B cell (primary cell): ENCODE data around the gene ZNG1B. TPM values are rescaled to one million over a fixed set of nuclear protein-coding genes. Genes with fewer than 3 reads are reported as not detected.
"Not testable (repeated sequence)": the region's sequence is repeated elsewhere in the genome, so short reads cannot be mapped to it uniquely, and the experiment has no call there.

Experiments
- ATAC-seq: fragments of 200-7000 bp; cut with Tn5 transposase; one replicate; pipeline ENCODE4 v1.10.0; 2021; ENCODE audit warnings: low read depth, mild to moderate bottlenecking, moderate number of reproducible peaks, moderate library complexity
- CTCF ChIA-PET: fragments of 350-600 bp; sonication (Branson Sonifier 250); formaldehyde crosslinking; loops from one replicate; lab custom pipeline; 2021; ENCODE audit warnings: antibody characterized with exemption, inconsistent platforms; lab: Charles Lee
- POLR2A ChIA-PET: fragments of 350-600 bp; sonication (Branson Sonifier 250); formaldehyde crosslinking; loops from one replicate; lab custom pipeline; 2021; ENCODE audit warnings: antibody characterized with exemption; lab: Charles Lee
- DNase-seq: peaks from one replicate; pipeline ENCODE4 v3.0.0; 2013
- H2AFZ ChIP-seq: 2 replicates; pipeline ENCODE4 v1.6.1; 2012; ENCODE audit warnings: mild to moderate bottlenecking, low read depth, low read length; ENCODE audit not compliant: insufficient read depth, poor library complexity, severe bottlenecking
- H3K27ac ChIP-seq, 2 donors: 1 replicate in 1 of 2; 2 replicates in 1 of 2; pipeline ENCODE4 v1.5.1; 2012 to 2013; ENCODE audit warnings: low read length in 2 of 2, mild to moderate bottlenecking in 2 of 2, moderate library complexity in 1 of 2
- H3K27me3 ChIP-seq, 4 experiments: fragments of 200-600 bp in 1 of 4; sonication (generic) in 1 of 4; replicated peaks in 1 of 4; 1 replicate in 2 of 4; 2 replicates in 2 of 4; pipeline versions ENCODE4 v1.6.1 to v1.7.0; 2013 to 2016; ENCODE audit warnings: low read length in 3 of 4, mild to moderate bottlenecking in 2 of 4, mixed read lengths in 1 of 4, moderate library complexity in 1 of 4; ENCODE audit not compliant: insufficient read depth in 4 of 4, control insufficient read depth in 3 of 4; ENCODE audit errors: control extremely low read depth in 1 of 4
- H3K36me3 ChIP-seq, 2 experiments: replicated peaks in 1 of 2; 1 replicate in 1 of 2; 2 replicates in 1 of 2; pipeline versions ENCODE4 v1.6.1 to v1.7.1; 2013; ENCODE audit warnings: low read length in 1 of 2; ENCODE audit not compliant: insufficient read depth in 2 of 2, control insufficient read depth in 1 of 2; ENCODE audit errors: control extremely low read depth in 1 of 2, extremely low read depth in 1 of 2
- H3K4me1 ChIP-seq, 2 donors: fragments of 200-600 bp in 1 of 2; sonication (generic) in 1 of 2; 1 replicate in 1 of 2; 2 replicates in 1 of 2; pipeline versions ENCODE4 v1.5.1 to v1.6.1; 2013 to 2017; ENCODE audit warnings: low read length in 2 of 2; ENCODE audit not compliant: control insufficient read depth in 2 of 2, insufficient read depth in 2 of 2
- H3K4me2 ChIP-seq: replicated peaks from 2 replicates; pipeline ENCODE3; 2012; ENCODE audit warnings: mild to moderate bottlenecking, low read depth, low read length; ENCODE audit not compliant: poor library complexity, severe bottlenecking
- H3K4me3 ChIP-seq, 5 experiments: fragments of 200-600 bp in 1 of 5; sonication (generic) in 1 of 5; 1 replicate in 3 of 5; 2 replicates in 2 of 5; pipeline versions ENCODE4 v1.5.1 to v1.7.0; 2011 to 2016; ENCODE audit warnings: low read length in 4 of 5, mild to moderate bottlenecking in 4 of 5, low read depth in 2 of 5, control low read depth in 1 of 5, moderate library complexity in 1 of 5; ENCODE audit not compliant: insufficient read depth in 1 of 5; ENCODE audit errors: control extremely low read depth in 1 of 5, extremely low read depth in 1 of 5
- H3K79me2 ChIP-seq: fragments of 200-600 bp; sonication (generic); one replicate; pipeline ENCODE4 v1.6.0; 2016; ENCODE audit warnings: low read length; ENCODE audit not compliant: control insufficient read depth, insufficient read depth
- H3K9ac ChIP-seq: fragments of 200-600 bp; sonication (generic); 2 replicates; pipeline ENCODE4 v1.6.1; 2017; ENCODE audit warnings: mild to moderate bottlenecking, low read length, moderate library complexity
- H3K9me3 ChIP-seq, 3 donors: one replicate each; pipeline versions ENCODE4 v1.6.1 to v1.7.1; 2013; ENCODE audit warnings: low read length in 2 of 3; ENCODE audit not compliant: control insufficient read depth in 2 of 3, insufficient read depth in 1 of 3; ENCODE audit errors: control extremely low read depth in 1 of 3
- H4K20me1 ChIP-seq: 2 replicates; pipeline ENCODE4 v1.6.0; 2012; ENCODE audit warnings: mild to moderate bottlenecking, low read length; ENCODE audit not compliant: insufficient read depth, control insufficient read depth, poor library complexity, severe bottlenecking
- H3K27ac Mint-ChIP-seq: one replicate; pipeline ENCODE4 v1.8.0; 2021; ENCODE audit warnings: mixed read lengths
- H3K27me3 Mint-ChIP-seq: one replicate; pipeline ENCODE4 v1.8.0; 2021; ENCODE audit warnings: mixed read lengths
- H3K4me1 Mint-ChIP-seq: one replicate; pipeline ENCODE4 v1.8.0; 2021; ENCODE audit warnings: mixed read lengths
- H3K4me3 Mint-ChIP-seq: one replicate; pipeline ENCODE4 v1.8.0; 2021; ENCODE audit warnings: mixed read lengths
- H3K9me3 Mint-ChIP-seq: one replicate; pipeline ENCODE4 v1.8.0; 2022; ENCODE audit warnings: mixed read lengths; ENCODE audit not compliant: insufficient read depth
- whole genome bisulfite sequencing: methylation state at CpG from one replicate; pipeline ENCODE4 v1.1.5; 2013; ENCODE audit warnings: missing lambda C conversion rate; ENCODE audit not compliant: insufficient coverage; 5-methylcytosine and 5-hydroxymethylcytosine counted together
- intact Hi-C: fragments of 100-400 bp; cut with micrococcal nuclease; formaldehyde crosslinking; loops from one replicate; pipeline ENCODE4 v1.10.0; 2022
- polyA plus RNA-seq: library from polyadenylated mRNA; depleted of rRNA; stranded (reverse); fragments of >200 nt; gene quantifications from 2 replicates; pipeline ENCODE4 v1.2.3, GENCODE V29; 2012
- total RNA-seq, 2 donors: library from RNA; stranded (reverse); fragments of 120-200 nt in 1 of 2; gene quantifications; 1 replicate in 1 of 2; 2 replicates in 1 of 2; pipeline versions ENCODE4 v1.2.3 to v1.2.4, GENCODE V29; 2013 to 2022

The ZNG1B gene
- total and polyA plus RNA-seq, 2 donors (not counting 1 experiment from before 2014, with no cell fraction given) = 24.5 to 46.8 TPM

DNA sequence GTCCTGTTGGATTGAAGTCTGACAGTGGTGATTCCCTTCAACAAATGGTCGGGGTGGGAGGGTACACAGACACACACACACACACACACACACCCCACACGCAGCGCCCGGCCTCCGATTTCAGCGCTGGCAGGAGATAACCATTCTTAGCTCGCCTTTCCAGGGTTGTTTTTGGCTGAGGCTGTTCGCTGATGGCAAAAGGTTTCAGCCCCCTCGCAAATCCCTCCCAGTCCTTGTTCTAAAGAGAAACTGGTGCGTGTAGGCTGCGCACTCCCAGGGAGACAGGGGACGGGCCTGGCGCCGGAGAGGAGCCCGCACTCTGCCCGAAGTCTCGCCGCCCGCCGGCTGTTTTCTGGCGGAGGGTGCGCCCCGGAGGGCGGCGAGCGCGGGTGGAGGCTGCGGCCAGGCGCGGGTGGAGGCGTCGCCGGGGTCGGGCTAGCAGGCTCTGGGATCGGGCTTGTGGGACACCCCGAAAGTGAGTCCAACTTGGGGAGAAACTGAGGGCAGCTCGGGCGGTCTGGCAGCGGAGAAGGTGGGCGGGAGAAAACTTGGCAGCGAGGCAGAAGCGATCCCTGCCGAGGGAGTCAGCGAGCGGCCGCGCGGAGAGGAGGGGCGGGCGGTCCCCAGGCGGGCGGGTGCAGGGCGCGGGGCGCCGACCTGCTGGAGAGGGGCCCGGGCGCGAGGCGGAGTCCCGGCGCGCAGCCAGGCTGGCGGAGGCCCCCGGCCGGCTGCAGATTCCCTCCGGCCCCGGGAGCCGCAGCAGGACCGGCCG is 103.9 kb downstream of the ZNG1B start:
- POLR2A ChIA-PET, H3K9me3 ChIP-seq, CTCF ChIA-PET, H3K36me3 ChIP-seq, H3K27me3 ChIP-seq, intact Hi-C loops, H4K20me1 ChIP-seq, H3K4me1 ChIP-seq, H3K9me3 Mint-ChIP-seq, H3K27ac ChIP-seq, H3K27ac Mint-ChIP-seq, H3K4me1 Mint-ChIP-seq, H3K79me2 ChIP-seq: not testable (repeated sequence)
- peak overlapping the region in 3 of 5 experiments; percentile 19 to 41 (median 36) for H3K4me3 ChIP-seq
- WGBS = under 1% methylated on average over 63 of the region's 71 CpGs
- H3K4me3 Mint-ChIP-seq = peak overlapping the region; percentile 75
- peak overlapping the region; percentile 58 for H2AFZ ChIP-seq
- DNase-seq (peak; percentile 28), ATAC-seq (peak; percentile 39)
- H3K4me2 ChIP-seq = peak overlapping the region; percentile 50
- H3K9ac ChIP-seq = peak overlapping the region; percentile 29
- peaks cover 11% of the 10 kb centered on the region for H3K27me3 Mint-ChIP-seq

DNA sequence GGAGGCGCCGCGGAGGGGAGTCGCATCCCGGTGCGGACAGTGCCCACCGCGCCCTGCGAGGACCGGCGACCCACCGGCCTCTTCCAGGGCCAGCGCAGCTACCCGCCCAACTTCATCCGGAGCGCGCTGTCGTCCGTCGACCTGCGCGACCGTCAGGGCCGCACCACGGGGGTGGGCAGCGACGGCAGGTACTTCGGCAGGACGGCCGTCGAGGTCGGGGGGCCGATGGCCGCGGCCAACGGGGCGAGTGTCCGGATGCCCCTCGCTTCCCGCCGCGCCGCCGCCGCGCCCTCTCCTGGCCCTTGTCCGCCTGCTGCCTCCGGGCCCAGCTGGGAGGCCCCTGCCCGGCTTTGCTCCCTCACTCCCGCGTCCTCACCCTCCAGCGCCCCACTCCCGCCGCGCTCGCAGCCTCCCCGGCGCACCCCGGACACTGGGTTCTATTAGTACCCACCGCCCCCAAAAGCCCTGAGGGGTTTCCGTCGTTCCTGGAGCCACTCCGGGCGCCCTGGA is 104.5 kb downstream of the ZNG1B start:
- H3K9ac ChIP-seq, H3K27ac Mint-ChIP-seq: not testable (repeated sequence)
- peak overlapping the region; percentile 76 for H3K4me3 Mint-ChIP-seq

GRCh38 chr2:113542529-113542928 is 105.0 kb downstream of the ZNG1B start:
- H3K4me3 ChIP-seq, H3K9me3 ChIP-seq, H3K27me3 ChIP-seq, intact Hi-C loops, H3K4me1 ChIP-seq, H3K9me3 Mint-ChIP-seq, H2AFZ ChIP-seq, H3K9ac ChIP-seq, H3K27ac Mint-ChIP-seq, H4K20me1 ChIP-seq, H3K36me3 ChIP-seq, H3K27ac ChIP-seq, DNase-seq, H3K79me2 ChIP-seq, ATAC-seq, CTCF ChIA-PET, H3K4me1 Mint-ChIP-seq, POLR2A ChIA-PET, H3K4me2 ChIP-seq: not testable (repeated sequence)
- peak overlapping the region; percentile 76 for H3K4me3 Mint-ChIP-seq
- no CpG with 5 or more reads among the region's 9 CpGs for WGBS
- H3K27me3 Mint-ChIP-seq = peaks cover 11% of the 10 kb centered on the region

More for the DNA sequence above, 104.5 kb downstream of the ZNG1B start:
- DNase-seq = peak; percentile 28
- H2AFZ ChIP-seq, H3K79me2 ChIP-seq, intact Hi-C loops, H3K27ac ChIP-seq, H3K4me1 ChIP-seq, H3K4me1 Mint-ChIP-seq, ATAC-seq, H3K9me3 Mint-ChIP-seq, H3K36me3 ChIP-seq, H3K27me3 ChIP-seq, H3K9me3 ChIP-seq, H4K20me1 ChIP-seq, POLR2A ChIA-PET, CTCF ChIA-PET: not testable (repeated sequence)
- H3K4me2 ChIP-seq = peak overlapping the region; percentile 50
- 4% methylated on average over 51 of the region's 64 CpGs for WGBS
- peaks cover 11% of the 10 kb centered on the region for H3K27me3 Mint-ChIP-seq
- H3K4me3 ChIP-seq = peak overlapping the region in 1 of 5 experiments; percentile 25
